ENCODE measurements around the gene FLYWCH2. TPM values are rescaled to one million over a fixed set of nuclear protein-coding genes. Genes with fewer than 3 reads are reported as not detected.
"Not testable (repeated sequence)": the region's sequence is repeated elsewhere in the genome, so short reads cannot be mapped to it uniquely, and the experiment has no call there.

The FLYWCH2 gene
- total and polyA plus RNA-seq, 2 of the 8 experiments (the other 6 are each of a cell fraction or from before 2014, with no cell fraction given), result 16.4 to 30.7 TPM

- H3K4ac ChIP-seq (replicated peaks; ENCODE audit: insufficient read length, low read depth, low read length); H3K23me2 ChIP-seq (ENCODE audit: low read depth, low read length); FAIRE-seq; H3K4me1 ChIP-seq (replicated peaks in 1 of 4; ENCODE audit: control insufficient read depth in 3 of 4, insufficient read depth in 4 of 4, low read length in 3 of 4); H3K27ac ChIP-seq (ENCODE audit: low read depth, low read length); H2AFZ ChIP-seq (ENCODE audit: low read length); H3K23ac ChIP-seq (ENCODE audit: insufficient read length); H4K8ac ChIP-seq (ENCODE audit: extremely low read depth, insufficient read depth, low read length); DNase-seq (ENCODE audit: low read depth in 1 of 2, low spot score in 2 of 2); H3K9ac ChIP-seq (replicated peaks in 1 of 4; ENCODE audit: extremely low read depth in 1 of 4, low read depth in 3 of 4, low read length in 3 of 4); H3K4me3 ChIP-seq (ENCODE audit: extremely low read depth in 1 of 4, insufficient read depth in 2 of 4, low read depth in 3 of 4, low read length in 4 of 4); H4K91ac ChIP-seq (replicated peaks; ENCODE audit: insufficient read length, low read length); H2BK5ac ChIP-seq (ENCODE audit: low read depth, low read length); H3K14ac ChIP-seq (ENCODE audit: insufficient read length); H2BK20ac ChIP-seq (ENCODE audit: low read length); H4K5ac ChIP-seq (ENCODE audit: insufficient read length, low read depth, low read length); H3K4me2 ChIP-seq (ENCODE audit: insufficient read depth in 1 of 2, low read depth in 2 of 2, low read length in 2 of 2); H3K18ac ChIP-seq (ENCODE audit: extremely low read depth, low read length); H2AK5ac ChIP-seq (ENCODE audit: low read depth, low read length); H2BK120ac ChIP-seq (replicated peaks; ENCODE audit: low read depth, low read length); H3K56ac ChIP-seq (replicated peaks; ENCODE audit: insufficient read length, low read depth, low read length); H4K20me1 ChIP-seq (replicated peaks in 1 of 2; ENCODE audit: control insufficient read depth in 1 of 2, insufficient read depth in 2 of 2, low read length in 2 of 2); H3K79me2 ChIP-seq (ENCODE audit: control insufficient read depth in 1 of 2, insufficient read depth in 2 of 2, low read length in 2 of 2); H2BK15ac ChIP-seq (ENCODE audit: low read length); H3K27me3 ChIP-seq (replicated peaks in 1 of 4; ENCODE audit: control insufficient read depth in 3 of 4, extremely low read depth in 1 of 4, insufficient read depth in 3 of 4, low read length in 3 of 4); H3K79me1 ChIP-seq (ENCODE audit: low read depth, low read length); H2BK12ac ChIP-seq (ENCODE audit: low read depth, low read length); H3K9me3 ChIP-seq (ENCODE audit: insufficient read depth in 2 of 2, low read depth in 1 of 2, low read length in 1 of 2): not testable (repeated sequence)
- CTCF ChIA-PET (ENCODE audit: partially characterized antibody), result interaction anchor here (0.7 to 6.0 kb wide), 4 partner anchors 13 to 1542 kb away, joined by 3 to 28 read pairs (median 4); partner anchors contain the start of gene ZG16B
- POLR2A ChIA-PET (ENCODE audit: partially characterized antibody), result interaction anchor here (1.0 kb wide), 1 partner anchor 69 kb away, joined by 4 read pairs; the partner anchor contains the start of gene CLDN9
- 84% methylated on average over 12 of the region's 12 CpGs; no CpG with 5 or more reads in 1 of the 2 experiments for WGBS, 2 experiments (ENCODE audit: extremely low coverage in 1 of 2, insufficient coverage in 1 of 2, insufficient read length in 1 of 2, insufficient replicate concordance in 2 of 2, low coverage in 1 of 2, low lambda C conversion rate in 2 of 2, missing lambda C conversion rate in 1 of 2)
- peaks cover 0 to 11% (median 2%) of the 10 kb centered on the region in 4 experiments; a peak in 4 of 8 replicates for H3K36me3 ChIP-seq (ENCODE audit: control insufficient read depth in 2 of 4, insufficient read depth in 4 of 4, low read length in 3 of 4)
Observed at GRCh38 chr16:2943716-2944115, 60.7 kb downstream of the FLYWCH2 start.
